Ovary (tissue), 9 donors: ENCODE results near the gene FOSL1. TPM values are rescaled to one million over a fixed set of nuclear protein-coding genes. Genes with fewer than 3 reads are reported as not detected.

Source experiments
- DNase-seq, 5 donors: peaks; one replicate each; pipeline ENCODE4 v3.0.0-alpha.2; 2019 to 2020
- H3K27ac ChIP-seq, 2 donors: fragments of 200-600 bp; one replicate each; pipeline versions ENCODE4 v1.5.1 to v1.8.0; 2019 to 2022
- H3K27me3 ChIP-seq: fragments of 200-600 bp; one replicate; pipeline ENCODE4 v1.8.0; 2022
- H3K36me3 ChIP-seq: fragments of 200-600 bp; sonication (generic); one replicate; pipeline ENCODE4 v1.5.1; 2019
- H3K4me1 ChIP-seq: one replicate; pipeline ENCODE4 v1.8.1; 2013; ENCODE audit warnings: mild to moderate bottlenecking, moderate library complexity; ENCODE audit not compliant: insufficient read depth
- H3K4me3 ChIP-seq: fragments of 200-600 bp; sonication (generic); one replicate; pipeline ENCODE4 v1.5.1; 2017
- H3K9me3 ChIP-seq, 2 donors: fragments of 200-600 bp in 1 of 2; sonication (generic) in 1 of 2; one replicate each; pipeline versions ENCODE4 v1.5.1 to v1.8.1; 2013 to 2019; ENCODE audit warnings: mild to moderate bottlenecking in 1 of 2, moderate library complexity in 1 of 2
- CTCF ChIP-seq, 3 donors: fragments of 450-650 bp in 2 of 3; fragments of 200-600 bp in 1 of 3; IDR thresholded peaks; one replicate each; pipeline versions ENCODE4 v1.5.1 to v1.8.0; 2016 to 2022; ENCODE audit warnings: antibody characterized with exemption in 3 of 3, mild to moderate bottlenecking in 1 of 3
- EP300 ChIP-seq: sonication (generic); formaldehyde crosslinking; IDR thresholded peaks from one replicate; pipeline ENCODE4 v1.6.1; 2017; ENCODE audit warnings: antibody characterized with exemption
- POLR2A ChIP-seq: fragments of 450-650 bp; IDR thresholded peaks from one replicate; pipeline ENCODE4 v1.6.1; 2017; ENCODE audit warnings: antibody characterized with exemption, mild to moderate bottlenecking, moderate library complexity
- WGBS, 3 donors: extraction: QIAGEN DNeasy Blood & Tissue Kit in 1 of 3; methylation state at CpG; one replicate each; pipeline versions ENCODE4 v1.1.5 to v1.1.7; 2013 to 2017; 5-methylcytosine and 5-hydroxymethylcytosine counted together
- intact Hi-C, 4 donors: fragments of 100-400 bp; cut with DNase I; formaldehyde crosslinking; loops; one replicate each; pipeline versions ENCODE4 v1.11.0 to v1.15.1; 2022 to 2023
- polyA plus RNA-seq, 2 donors: library from polyadenylated mRNA; stranded (reverse); fragments of 200-250 nt in 1 of 2; fragments of 350-450 nt in 1 of 2; fragmentation: Illumina TruSeq in 1 of 2; extraction: RNeasy Lipid Tissue Mini Kit (QIAGEN cat#74804) in 1 of 2; gene quantifications; one replicate each; pipeline ENCODE4 v1.2.3, GENCODE V29; 2013 to 2014
- total RNA-seq, 7 donors: library from RNA; depleted of rRNA in 2 of 7; stranded (reverse); fragments of >200 nt in 2 of 7; fragmentation: NEBNext Ultra II Directional in 3 of 7; extraction: Animal tissue kit (Norgen Biotek cat#: 25700) in 3 of 7; gene quantifications; one replicate each; pipeline versions ENCODE4 v1.1.0 to v1.2.4, GENCODE V29; 2016 to 2023
- donor health status: DM: no; HTN: no; CAD: no; lungs with moderate emphysema.
- donor health status: DM: no; HTN: no; CAD: no.
- donor health status: Bipolar disorder and iron deficiency.
- donor health status: DM: yes; HTN: yes; CAD: no.
- donor health status: DM: no; HTN: no; CAD: no.
- donor health status: DM: yes; HTN: yes; CAD: no.

The FOSL1 gene
- total and polyA plus RNA-seq, 9 donors, result 0.61 to 9.4 (median 1.0) TPM

GRCh38 chr11:65857500-65857852 lies 42.7 kb downstream of the FOSL1 start:
- intact Hi-C loops, result no loop called here
- peaks cover 4% of the 10 kb centered on the region for H3K4me1 ChIP-seq
- H3K27ac ChIP-seq, result peak overlapping the region; percentile 77 to 86
- H3K36me3 ChIP-seq, result no peaks in the 10 kb centered on the region
- DNase-seq, result peak; percentile 56 to 79 (median 75)
- 0% methylated on average over 18 to 49 of the region's 49 CpGs for WGBS, 3 donors
- TF ChIP-seq POLR2A (no peak), CTCF (IDR thresholded peaks at IDR 0.05) (no peak), EP300 (no peak)
- H3K9me3 ChIP-seq, result no peaks in the 10 kb centered on the region
- H3K4me3 ChIP-seq, result peak overlapping the region; percentile 70
- no peaks in the 10 kb centered on the region for H3K27me3 ChIP-seq

GRCh38 chr11:65856689-65857499 lies 43.3 kb downstream of the FOSL1 start:
- intact Hi-C loops, result no loop called here
- peaks cover 4% of the 10 kb centered on the region for H3K4me1 ChIP-seq
- peak; percentile 60 for TF ChIP-seq POLR2A
- no peak for TF ChIP-seq CTCF (IDR thresholded peaks at IDR 0.05)
- peak; percentile 80 for TF ChIP-seq EP300
- peak; percentile 73 to 86 (median 82) for DNase-seq
- no peaks in the 10 kb centered on the region for H3K36me3 ChIP-seq
- H3K27me3 ChIP-seq, result no peaks in the 10 kb centered on the region
- peak overlapping the region; percentile 77 to 86 for H3K27ac ChIP-seq
- H3K9me3 ChIP-seq, result no peaks in the 10 kb centered on the region
- WGBS, 3 donors, result 2 to 3% (median 2%) methylated on average over 35 to 57 of the region's 57 CpGs
- H3K4me3 ChIP-seq, result peak overlapping the region; percentile 70

- TF ChIP-seq POLR2A (no peak), EP300 (no peak), CTCF (IDR thresholded peaks at IDR 0.05) (no peak)
- peak in 1 of 5 donors; percentile 23 for DNase-seq
- H3K36me3 ChIP-seq, result no peaks in the 10 kb centered on the region
- no peaks in the 10 kb centered on the region for H3K9me3 ChIP-seq
- no peak overlapping the region for H3K27ac ChIP-seq
- no peak overlapping the region for H3K4me3 ChIP-seq
- no peaks in the 10 kb centered on the region for H3K27me3 ChIP-seq
- WGBS, 3 donors, result 75 to 85% (median 82%) methylated on average over 15 of the region's 15 CpGs
- H3K4me1 ChIP-seq, result peaks cover 4% of the 10 kb centered on the region
- intact Hi-C loops, result no loop called here
These were observed 44.2 kb downstream of the FOSL1 start for GRCh38 chr11:65855927-65856363.

GRCh38 chr11:65854852-65855837 lies 45.0 kb downstream of the FOSL1 start:
- no peak for TF ChIP-seq EP300
- TF ChIP-seq POLR2A, result no peak
- no peak for TF ChIP-seq CTCF (IDR thresholded peaks at IDR 0.05)
- WGBS, 3 donors, result 60 to 63% (median 62%) methylated on average over 15 of the region's 15 CpGs
- H3K9me3 ChIP-seq, result no peaks in the 10 kb centered on the region
- no peak overlapping the region for H3K27ac ChIP-seq
- H3K36me3 ChIP-seq, result no peaks in the 10 kb centered on the region
- H3K4me3 ChIP-seq, result no peak overlapping the region
- intact Hi-C loops, result no loop called here
- no peaks in the 10 kb centered on the region for H3K27me3 ChIP-seq
- H3K4me1 ChIP-seq, result peaks cover 4% of the 10 kb centered on the region
- peak; percentile 19 to 54 (median 47) for DNase-seq
